Measurements from ENCODE around the gene FN1. TPM values are rescaled to one million over a fixed set of nuclear protein-coding genes. Genes with fewer than 3 reads are reported as not detected.

The FN1 gene
- total RNA-seq, 1 donor from 2014 or later, result 52.0 TPM

DNA sequence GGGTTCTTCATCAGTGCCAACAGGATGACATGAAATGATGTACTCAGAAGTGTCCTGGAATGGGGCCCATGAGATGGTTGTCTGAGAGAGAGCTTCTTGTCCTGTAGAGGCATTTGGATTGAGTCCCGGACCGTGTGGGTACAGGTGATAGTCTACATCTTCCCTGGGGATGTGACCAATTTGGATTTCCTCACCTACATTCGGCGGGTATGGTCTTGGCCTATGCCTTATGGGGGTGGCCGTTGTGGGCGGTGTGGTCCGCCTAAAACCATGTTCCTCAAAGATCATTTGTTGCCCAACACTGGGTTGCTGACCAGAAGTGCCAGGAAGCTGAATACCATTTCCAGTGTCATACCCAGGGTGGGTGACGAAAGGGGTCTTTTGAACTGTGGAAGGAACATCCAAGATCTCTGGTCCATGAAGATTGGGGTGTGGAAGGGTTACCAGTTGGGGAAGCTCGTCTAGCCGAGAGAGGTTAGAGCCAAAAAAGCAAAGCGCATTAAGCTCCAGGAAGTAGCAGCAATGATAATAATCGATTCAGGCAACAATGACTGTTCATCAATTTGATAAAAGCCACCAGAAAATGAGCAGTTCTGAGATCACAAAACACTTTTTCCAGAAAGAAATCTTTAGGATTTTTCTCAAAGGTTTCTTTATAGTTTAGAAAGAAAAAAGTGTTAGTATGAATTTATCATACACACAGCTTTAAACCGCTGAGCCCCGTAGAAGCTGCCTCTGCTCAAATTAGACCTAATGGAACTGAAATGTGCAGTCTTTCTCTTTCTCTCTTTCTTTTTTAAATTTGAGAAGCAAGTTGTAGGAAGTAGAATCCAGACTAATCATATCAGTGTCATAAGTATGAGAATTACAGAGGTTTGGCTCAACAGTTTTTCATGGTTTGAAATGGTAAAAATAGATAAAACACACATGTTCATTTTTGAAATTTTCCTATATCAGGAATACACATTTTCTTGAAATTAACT is 63.7 kb downstream of the FN1 start:
- H3K4me1 ChIP-seq, result no peaks in the 10 kb centered on the region
- H3K79me2 ChIP-seq (ENCODE audit: low read depth), result no peaks in the 10 kb centered on the region
- no peaks in the 10 kb centered on the region for H3K9me3 Mint-ChIP-seq
- TF ChIP-seq EZH2 (IDR thresholded peaks at IDR 0.05), result no peak
- H2AFZ ChIP-seq (replicated peaks), result no peak overlapping the region
- H4K20me1 ChIP-seq (ENCODE audit: low read depth), result no peaks in the 10 kb centered on the region
- H3K36me3 Mint-ChIP-seq, result peaks cover 43% of the 10 kb centered on the region
- H3K36me3 ChIP-seq, result no peaks in the 10 kb centered on the region
- H3F3A ChIP-seq (ENCODE audit: low read depth), result no peaks in the 10 kb centered on the region
- H3K27me3 Mint-ChIP-seq (ENCODE audit: insufficient read depth, low read depth), result no peaks in the 10 kb centered on the region
- no peak overlapping the region for H3K27ac Mint-ChIP-seq
- H3K4me1 Mint-ChIP-seq, result no peaks in the 10 kb centered on the region
- no peak overlapping the region for H3K4me3 ChIP-seq
- H3K9me3 ChIP-seq (ENCODE audit: low read depth), result no peaks in the 10 kb centered on the region
- no peak for DNase-seq (ENCODE audit: low spot score)
- no peak overlapping the region for H3K27ac ChIP-seq
- no peaks in the 10 kb centered on the region for H3K27me3 ChIP-seq
- H3K9ac ChIP-seq, result no peak overlapping the region
- no peak overlapping the region for H3K4me2 ChIP-seq
- H3K4me3 Mint-ChIP-seq, result no peak overlapping the region

DNA sequence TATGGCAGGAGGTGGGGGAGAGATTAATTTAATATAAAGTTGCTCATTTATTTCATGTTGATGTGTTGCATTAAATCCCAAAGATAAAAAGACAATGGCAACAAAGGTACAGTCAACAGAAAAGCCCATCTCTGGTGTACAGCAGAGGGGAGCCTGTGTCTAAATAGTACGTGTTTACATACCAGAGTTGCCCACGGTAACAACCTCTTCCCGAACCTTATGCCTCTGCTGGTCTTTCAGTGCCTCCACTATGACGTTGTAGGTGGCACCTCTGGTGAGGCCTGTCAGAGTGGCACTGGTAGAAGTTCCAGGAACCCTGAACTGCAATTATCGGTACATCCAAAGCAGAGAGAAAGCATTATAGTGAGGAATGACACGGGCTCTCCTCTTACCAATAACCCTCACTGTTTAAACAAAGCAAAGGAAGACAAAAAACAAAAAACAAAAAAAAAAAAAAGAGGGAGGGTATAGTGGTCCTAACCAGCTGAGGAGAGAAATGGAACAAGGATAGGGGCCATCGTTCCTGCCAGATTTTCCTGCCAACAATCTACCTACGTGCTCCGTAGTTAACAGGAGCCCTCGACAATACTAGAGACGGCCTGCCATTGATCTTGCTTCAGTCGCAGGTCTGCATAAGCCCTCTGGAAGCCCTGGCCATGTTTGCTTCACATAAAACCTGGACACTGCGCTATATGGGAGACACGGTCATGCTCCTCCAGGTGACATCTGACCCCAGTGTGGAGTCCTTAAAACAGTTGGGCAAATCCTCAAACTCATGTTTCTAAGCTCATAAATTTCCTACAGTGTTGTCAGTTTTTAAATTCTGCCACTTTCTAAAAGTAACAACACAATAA is 65.5 kb downstream of the FN1 start:
- Mint-ChIP-seq H3K27me3 (ENCODE audit: insufficient read depth, low read depth) (no peaks in the 10 kb centered on the region), H3K9me3 (no peaks in the 10 kb centered on the region), H3K4me1 (no peaks in the 10 kb centered on the region), H3K36me3 (peaks cover 37% of the 10 kb centered on the region), H3K4me3 (no peak overlapping the region), H3K27ac (no peak overlapping the region)
- Histone ChIP-seq H3K9ac (no peak overlapping the region), H3K27ac (no peak overlapping the region), H3K36me3 (no peaks in the 10 kb centered on the region), H3K9me3 (ENCODE audit: low read depth) (no peaks in the 10 kb centered on the region), H3K4me1 (no peaks in the 10 kb centered on the region), H4K20me1 (ENCODE audit: low read depth) (no peaks in the 10 kb centered on the region), H2AFZ (replicated peaks) (no peak overlapping the region), H3K4me2 (no peak overlapping the region), H3K27me3 (no peaks in the 10 kb centered on the region), H3K79me2 (ENCODE audit: low read depth) (no peaks in the 10 kb centered on the region), H3F3A (ENCODE audit: low read depth) (no peaks in the 10 kb centered on the region), H3K4me3 (no peak overlapping the region)
- no peak for DNase-seq (ENCODE audit: low spot score)
- no peak for TF ChIP-seq CTCF (IDR thresholded peaks at IDR 0.05)
- TF ChIP-seq EZH2phosphoT487 (IDR thresholded peaks at IDR 0.05), result no peak
- TF ChIP-seq EZH2 (IDR thresholded peaks at IDR 0.05), result no peak

- Histone ChIP-seq H3K4me1 (no peaks in the 10 kb centered on the region), H3K9ac (no peak overlapping the region), H3F3A (ENCODE audit: low read depth) (no peaks in the 10 kb centered on the region), H3K27me3 (no peaks in the 10 kb centered on the region), H3K36me3 (no peaks in the 10 kb centered on the region), H4K20me1 (ENCODE audit: low read depth) (no peaks in the 10 kb centered on the region), H3K9me3 (ENCODE audit: low read depth) (no peaks in the 10 kb centered on the region), H3K4me2 (no peak overlapping the region), H3K4me3 (no peak overlapping the region), H2AFZ (replicated peaks) (no peak overlapping the region), H3K79me2 (ENCODE audit: low read depth) (no peaks in the 10 kb centered on the region), H3K27ac (no peak overlapping the region)
- Mint-ChIP-seq H3K4me3 (no peak overlapping the region), H3K9me3 (no peaks in the 10 kb centered on the region), H3K4me1 (no peaks in the 10 kb centered on the region), H3K27ac (no peak overlapping the region), H3K27me3 (ENCODE audit: insufficient read depth, low read depth) (no peaks in the 10 kb centered on the region), H3K36me3 (peaks cover 35% of the 10 kb centered on the region)
- no peak for TF ChIP-seq EZH2 (IDR thresholded peaks at IDR 0.05)
- no peak for TF ChIP-seq EZH2phosphoT487 (IDR thresholded peaks at IDR 0.05)
- no peak for TF ChIP-seq CTCF (IDR thresholded peaks at IDR 0.05)
- DNase-seq (ENCODE audit: low spot score), result no peak
Measured at GRCh38 chr2:215369181-215369760, 66.6 kb downstream of the FN1 start.
